ENCODE results near the gene ZHX3.
"Not testable (repeated sequence)": the region's sequence is repeated elsewhere in the genome, so short reads cannot be mapped to it uniquely, and the experiment has no call there.

The ZHX3 gene

GRCh38 chr20:41330343-41330720 lies 12.8 kb upstream of the ZHX3 start:
- DNase-seq, result no peak

GRCh38 chr20:41329435-41330342 lies 12.2 kb upstream of the ZHX3 start:
- DNase-seq, result peak; percentile 76

GRCh38 chr20:41327178-41327577 lies 9.6 kb upstream of the ZHX3 start:
- no peak for DNase-seq

- DNase-seq, result no peak
Measured at GRCh38 chr20:41320976-41321375, 3.4 kb upstream of the ZHX3 start.

GRCh38 chr20:41320441-41320840 lies 2.9 kb upstream of the ZHX3 start:
- DNase-seq, result no peak

- DNase-seq, result no peak
Measured at GRCh38 chr20:41318271-41318649, 729 bp upstream of the ZHX3 start.

- DNase-seq, result peak; percentile 71
Measured at GRCh38 chr20:41316602-41317545, 657 bp downstream of the ZHX3 start.

- DNase-seq, result no peak
Measured at GRCh38 chr20:41316051-41316450, 1.5 kb downstream of the ZHX3 start.

GRCh38 chr20:41314386-41314785 lies 3.1 kb downstream of the ZHX3 start:
- DNase-seq, result no peak

GRCh38 chr20:41312009-41312408 lies 5.5 kb downstream of the ZHX3 start:
- not testable (repeated sequence) for DNase-seq

GRCh38 chr20:41309817-41310216 lies 7.7 kb downstream of the ZHX3 start:
- no peak for DNase-seq

- DNase-seq, result no peak
Measured at GRCh38 chr20:41308726-41309413, 8.7 kb downstream of the ZHX3 start.

- DNase-seq, result no peak
Measured at GRCh38 chr20:41308290-41308711, 9.2 kb downstream of the ZHX3 start.

- no peak for DNase-seq
Measured at GRCh38 chr20:41307021-41307420, 10.5 kb downstream of the ZHX3 start.

- DNase-seq, result no peak
Measured at GRCh38 chr20:41306061-41306727, 11.3 kb downstream of the ZHX3 start.

- no peak for DNase-seq
Measured at GRCh38 chr20:41304424-41305079, 13.0 kb downstream of the ZHX3 start.

- DNase-seq, result no peak
Measured at GRCh38 chr20:41304002-41304401, 13.5 kb downstream of the ZHX3 start.

- DNase-seq, result no peak
Measured at GRCh38 chr20:41300886-41301285, 16.6 kb downstream of the ZHX3 start.

- no peak for DNase-seq
Measured at GRCh38 chr20:41300383-41300782, 17.1 kb downstream of the ZHX3 start.

- no peak for DNase-seq
Measured at GRCh38 chr20:41299899-41300298, 17.6 kb downstream of the ZHX3 start.

- DNase-seq, result no peak
Measured at GRCh38 chr20:41293269-41294037, 24.1 kb downstream of the ZHX3 start.

Measured in stimulated activated CD4-positive, alpha-beta T cell treated with anti-CD3 and anti-CD28 coated beads, Interleukin-1b, Interleukin-23, amount 100 ng/mL, for 48 hours (primary cell).